ENCODE results near the gene CPOX.

CPOX gene

DNA sequence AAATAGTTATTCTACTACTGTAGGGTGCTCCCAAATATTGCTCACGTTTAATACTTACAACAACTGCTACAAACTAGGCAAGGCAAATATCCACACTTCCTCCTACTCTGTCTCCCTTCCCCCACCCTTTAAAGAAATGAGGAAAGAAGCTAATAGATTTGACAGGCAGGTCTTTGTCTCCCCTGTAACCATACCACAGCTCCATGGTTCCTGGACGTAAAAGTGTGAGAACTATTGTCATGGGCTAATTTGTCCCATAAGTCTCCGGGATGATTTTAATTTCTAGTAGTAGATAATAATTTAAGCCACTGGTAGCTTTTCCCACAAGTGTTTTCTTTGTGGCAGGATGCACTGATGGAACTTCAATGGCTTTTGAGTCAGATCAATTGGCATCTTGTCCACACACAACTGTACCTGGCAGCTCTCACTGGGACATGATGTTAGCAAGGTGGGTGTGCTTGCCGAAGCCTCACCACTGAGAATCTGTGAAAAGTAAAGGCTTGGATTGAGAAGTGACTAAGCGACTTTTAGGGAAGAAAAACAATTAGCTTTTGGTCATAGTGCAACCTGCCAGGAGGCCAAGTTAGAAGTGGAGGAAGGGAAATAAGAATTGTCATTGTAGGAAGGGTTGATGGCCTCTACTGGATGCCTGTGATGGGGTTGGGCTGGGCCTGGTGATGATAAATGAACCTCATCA, 1.4 kb upstream of the CPOX start:
- no peak for DNase-seq

DNA sequence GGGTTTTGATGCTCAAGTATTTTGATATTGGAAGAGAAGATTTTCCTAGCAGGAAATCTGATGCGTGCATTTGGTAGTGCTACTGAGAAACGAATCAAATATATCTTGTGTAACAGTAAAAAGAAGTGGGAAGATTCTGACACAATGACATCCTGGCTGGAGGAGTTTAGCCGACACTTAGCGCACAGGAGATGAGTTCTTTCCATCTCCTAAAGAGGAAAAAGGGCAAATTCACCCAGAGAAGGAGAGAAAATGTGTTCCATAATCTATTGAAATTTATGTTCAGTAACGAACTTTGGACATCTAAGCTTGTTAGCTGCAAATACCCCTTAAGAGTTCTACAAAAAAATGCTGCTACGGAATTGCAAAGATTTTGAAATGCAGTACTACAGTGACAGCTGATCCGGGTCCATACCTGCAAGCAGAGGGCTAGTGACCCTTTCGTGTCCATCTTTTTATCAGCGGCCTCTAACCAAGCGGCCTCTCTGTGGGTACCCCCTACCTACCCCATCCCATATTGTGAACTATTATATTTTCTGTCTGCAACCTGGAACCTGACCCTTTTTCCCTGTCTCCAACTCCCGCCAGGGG, 971 bp downstream of the CPOX start:
- DNase-seq: no peak

DNA sequence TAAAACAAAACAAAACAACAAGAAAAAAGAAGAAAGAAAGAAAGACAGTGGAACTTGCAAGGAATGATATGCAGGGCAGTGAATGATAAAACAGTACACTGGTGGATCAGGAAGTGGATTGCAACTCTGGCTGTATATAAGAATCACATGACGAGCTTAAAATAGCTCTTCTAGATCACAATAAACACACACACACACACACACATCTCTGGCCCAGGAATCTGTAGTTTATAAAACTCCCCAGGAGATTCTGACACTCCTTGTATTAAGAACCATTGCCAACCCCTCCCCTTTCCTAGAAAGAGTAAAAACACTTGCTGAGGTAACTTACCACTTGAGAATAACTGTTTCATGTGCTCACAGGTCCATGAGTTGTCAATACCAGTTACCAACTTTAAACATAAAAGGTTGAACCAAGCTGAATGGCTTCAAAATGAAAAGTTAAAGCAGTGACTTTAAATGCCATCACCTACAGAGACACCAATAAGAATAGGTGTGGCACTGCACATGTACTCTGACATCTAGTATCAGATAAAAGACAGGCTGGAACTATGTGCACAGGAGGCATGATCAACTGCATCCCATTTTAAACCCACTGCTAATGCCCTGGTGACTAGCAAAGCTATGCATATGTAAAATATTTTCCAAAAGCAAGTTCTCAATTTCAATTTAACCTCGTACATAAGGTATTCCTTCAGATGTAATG, 3.9 kb downstream of the CPOX start:
- DNase-seq: no peak

DNA sequence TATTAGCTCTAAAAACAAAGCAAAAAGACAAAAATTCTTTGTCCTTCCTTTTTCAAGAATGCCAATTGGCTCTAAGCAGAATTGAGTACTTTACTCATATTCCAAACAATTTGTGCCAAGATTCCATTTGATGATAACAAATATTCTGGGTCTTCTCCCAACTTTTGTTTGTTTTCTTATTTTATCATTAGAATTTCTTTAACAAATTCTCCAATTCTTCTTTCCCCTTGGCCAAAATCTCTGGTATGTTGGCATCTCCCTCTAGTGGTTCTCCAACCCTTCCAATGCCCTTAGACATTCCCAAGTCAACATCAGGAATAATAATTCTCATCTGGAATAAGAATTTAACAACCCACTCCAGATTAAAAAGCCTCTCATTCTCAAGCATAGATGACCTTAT, 5.3 kb downstream of the CPOX start:
- no peak for DNase-seq

DNA sequence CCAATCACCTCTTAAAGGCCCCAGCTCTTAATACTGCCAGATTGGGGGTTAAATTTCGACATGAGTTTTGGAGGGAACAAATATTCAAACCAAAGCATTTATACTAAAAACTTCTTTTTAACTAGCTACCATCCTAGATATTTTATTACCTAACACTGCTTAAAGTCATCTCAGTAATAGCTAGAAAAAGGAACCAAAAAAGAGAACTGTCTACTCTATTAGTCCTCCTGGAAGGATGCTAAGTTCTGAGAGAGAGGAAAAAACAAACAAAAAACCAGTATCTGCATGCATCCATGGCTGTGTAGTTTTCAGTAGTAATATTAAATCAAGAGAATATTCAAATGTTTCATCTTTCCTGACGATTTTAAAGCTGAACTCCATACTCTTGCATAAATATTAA, 5.8 kb downstream of the CPOX start:
- DNase-seq: no peak

DNA sequence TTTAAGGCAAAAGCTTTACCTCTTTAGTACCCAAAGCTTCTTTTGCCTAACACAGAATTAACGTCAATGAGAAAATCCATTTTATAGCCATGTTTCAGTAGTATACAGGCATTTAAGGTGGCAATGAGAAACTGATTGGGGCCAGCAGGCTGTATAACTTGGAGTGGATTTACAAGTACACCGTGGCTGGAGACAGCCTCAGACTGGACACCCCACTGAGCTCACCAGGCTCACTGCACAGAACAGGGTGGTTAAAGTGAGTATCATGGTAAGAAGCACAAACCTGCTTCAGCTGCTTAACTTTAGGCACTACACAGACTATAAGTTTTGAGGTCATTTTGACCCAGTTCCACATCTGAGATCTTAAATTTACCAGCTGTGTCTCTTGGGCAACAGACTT, 8.9 kb downstream of the CPOX start:
- no peak for DNase-seq

DNA sequence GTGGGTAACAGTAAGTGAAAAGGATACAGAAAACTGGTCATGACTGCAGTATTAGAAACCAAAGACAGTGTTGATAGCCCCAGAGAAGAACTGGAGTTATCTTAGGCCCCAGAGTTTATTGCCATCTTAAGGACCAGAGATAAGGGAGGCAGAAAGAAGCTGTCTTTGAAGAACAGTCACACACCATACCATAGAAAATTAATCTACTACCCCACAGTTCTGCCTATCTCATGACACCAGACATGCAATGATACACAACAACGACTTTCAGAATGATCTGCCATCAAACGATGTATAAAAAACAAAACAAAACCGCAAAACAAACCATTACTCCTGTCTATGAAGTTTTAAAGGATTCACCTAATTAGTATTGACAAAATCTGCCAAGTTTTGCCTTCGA, 9.6 kb downstream of the CPOX start:
- no peak for DNase-seq

DNA sequence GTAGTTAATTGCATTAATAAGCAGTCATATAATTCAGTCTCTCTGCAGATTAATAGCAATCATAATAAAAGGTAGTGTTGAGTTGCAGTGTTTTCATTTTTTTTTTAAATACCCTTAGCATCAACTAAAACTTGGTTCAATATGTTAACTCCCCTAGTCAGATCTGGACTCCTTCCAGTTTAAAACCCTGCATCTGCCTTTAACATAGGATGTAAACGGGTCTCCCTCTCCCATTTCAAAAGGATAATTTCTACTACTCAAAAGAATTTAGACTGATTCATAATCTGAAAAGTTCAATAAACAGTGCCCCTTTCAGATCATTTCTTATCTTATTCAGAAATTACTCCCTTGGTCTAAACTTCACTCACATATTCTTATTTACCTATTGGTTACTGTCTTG, 11.4 kb downstream of the CPOX start:
- no peak for DNase-seq

DNA sequence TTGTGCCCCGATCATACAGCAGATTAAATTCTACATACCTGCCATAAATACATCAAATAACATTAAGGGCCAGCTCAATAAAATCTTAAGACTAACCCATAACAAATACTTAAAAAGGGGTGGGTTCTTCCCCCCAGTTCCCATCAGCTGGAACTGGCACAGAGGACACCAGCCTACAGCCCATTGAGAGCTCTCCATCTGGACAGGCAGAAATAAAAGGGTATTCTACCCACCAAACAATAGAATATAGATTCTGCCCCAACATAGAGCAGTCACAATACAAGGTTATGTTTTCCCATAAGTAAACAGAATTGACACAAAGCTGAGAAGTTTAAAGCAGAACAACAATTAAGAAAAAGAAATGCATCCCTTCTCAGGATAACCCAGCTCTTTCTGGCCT, 11.9 kb downstream of the CPOX start:
- DNase-seq: no peak

DNA sequence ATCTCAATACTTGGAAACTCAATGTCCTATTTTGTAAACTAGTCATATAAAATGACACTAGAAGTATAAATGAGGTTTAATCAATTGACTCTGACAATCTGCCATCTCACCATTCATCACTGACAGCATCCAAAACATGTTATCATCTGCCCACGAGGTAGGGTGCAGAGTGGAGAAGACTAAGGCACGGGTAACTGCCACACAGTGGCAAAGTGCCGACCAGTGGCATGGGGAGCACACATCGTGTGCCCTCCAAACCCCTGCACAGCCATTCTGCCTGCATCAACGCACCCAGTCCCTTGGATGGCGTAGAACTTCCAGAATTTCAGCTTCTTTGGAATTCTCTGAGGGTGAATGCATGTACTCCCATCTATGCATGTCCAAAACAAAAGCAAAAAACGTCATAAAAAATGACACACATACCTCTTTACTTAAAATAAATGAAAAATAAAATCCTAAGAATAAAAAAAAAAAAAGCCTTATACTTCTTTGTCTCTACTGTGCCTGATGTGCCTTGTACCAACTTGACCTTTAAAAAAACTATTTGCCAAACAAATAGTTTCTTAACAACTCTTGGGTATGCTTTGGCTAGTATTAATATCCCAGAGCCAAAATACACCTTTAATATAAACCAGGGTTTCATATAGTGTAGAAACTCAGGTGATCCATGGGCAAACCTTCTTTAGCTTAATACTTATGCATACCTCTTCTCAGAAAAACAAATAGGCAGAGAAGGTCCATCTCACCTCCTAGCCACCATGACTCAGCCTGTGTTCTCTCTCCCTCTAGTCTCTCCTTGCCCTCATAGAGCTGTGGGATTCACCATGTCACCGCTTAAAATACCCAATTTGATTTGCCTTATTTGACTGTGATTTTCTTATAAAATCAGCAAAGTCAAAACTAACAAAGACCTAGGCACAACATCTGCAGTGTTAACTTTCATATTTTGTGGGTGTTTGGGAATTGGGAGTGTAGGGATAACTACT, 12.7 kb downstream of the CPOX start:
- DNase-seq: no peak

DNA sequence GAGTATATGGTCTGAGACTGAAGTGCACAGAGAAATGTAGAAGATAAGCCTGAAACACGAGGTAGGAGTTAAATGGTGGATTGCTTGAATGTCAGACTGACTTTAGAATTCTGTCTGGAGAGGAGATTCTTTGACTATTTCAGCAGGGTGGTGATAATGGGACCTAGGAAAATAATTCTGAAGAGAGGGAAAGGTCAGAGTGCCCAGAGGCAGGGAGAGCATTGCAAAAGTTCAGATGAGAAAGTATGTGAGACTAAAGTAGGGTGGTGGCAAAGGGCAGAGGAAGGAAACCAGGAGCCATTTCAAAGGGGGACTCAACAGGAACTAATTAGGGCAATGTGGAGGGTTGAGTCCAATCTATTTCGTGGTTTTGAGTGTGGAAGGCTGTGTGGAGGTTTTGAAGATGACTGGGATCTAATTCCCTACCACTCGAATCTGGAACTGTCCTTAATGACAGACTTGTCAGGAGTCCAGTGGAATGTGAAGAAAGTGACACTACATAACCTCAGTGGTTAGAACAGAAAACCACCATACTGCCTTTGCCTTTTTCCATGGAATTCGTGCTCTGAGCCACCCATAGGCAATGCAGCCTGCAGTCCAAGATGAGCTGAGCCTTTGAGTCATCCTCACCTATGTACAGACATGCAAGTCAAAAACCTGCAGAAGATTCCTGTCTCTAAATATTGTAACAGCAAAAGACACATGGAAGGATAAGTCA, 16.1 kb downstream of the CPOX start:
- no peak for DNase-seq

DNA sequence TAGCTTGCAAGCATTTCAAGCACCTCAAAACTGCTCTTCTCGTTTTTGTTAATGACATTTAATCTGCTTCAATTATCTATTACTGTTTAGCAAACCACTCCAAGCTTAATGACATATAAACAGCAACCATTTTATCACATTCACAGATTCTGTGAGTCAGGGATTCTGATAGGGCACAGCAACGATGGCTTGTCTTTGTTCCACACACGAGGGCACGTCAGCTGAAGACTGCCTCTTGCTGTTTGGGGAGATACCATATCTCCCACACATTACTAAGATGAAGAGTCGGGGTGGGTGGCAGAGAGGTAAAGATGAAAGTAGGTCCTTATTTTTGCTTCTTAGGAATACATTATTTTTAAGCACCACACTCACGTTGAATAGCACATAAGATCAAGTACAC, 19.3 kb downstream of the CPOX start:
- no peak for DNase-seq

DNA sequence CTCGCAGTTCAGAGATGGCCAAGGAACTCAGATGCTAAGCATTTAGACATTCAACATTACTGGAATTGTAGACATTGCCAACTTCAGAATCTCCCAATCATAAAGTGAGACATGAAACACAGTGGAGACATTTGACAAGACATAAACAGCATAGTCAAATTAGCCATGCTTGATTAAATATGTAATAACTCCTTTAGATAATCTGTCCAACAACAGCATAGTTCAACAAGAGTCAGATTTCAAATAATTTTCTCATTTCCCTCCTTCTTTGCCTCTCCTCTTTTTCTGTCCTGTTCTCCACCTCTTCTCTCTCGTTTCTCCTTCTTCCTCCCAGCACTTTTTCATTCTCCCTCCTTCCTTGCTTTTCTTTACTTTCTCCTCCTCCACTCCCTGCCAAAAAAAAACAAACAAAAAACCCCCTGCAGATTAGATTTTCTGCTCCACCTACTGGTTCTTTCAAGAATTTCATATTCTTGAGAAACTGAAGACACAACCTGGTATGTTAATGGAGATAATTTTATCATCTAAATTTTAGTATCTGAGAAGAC, 20.2 kb downstream of the CPOX start:
- DNase-seq: no peak

DNA sequence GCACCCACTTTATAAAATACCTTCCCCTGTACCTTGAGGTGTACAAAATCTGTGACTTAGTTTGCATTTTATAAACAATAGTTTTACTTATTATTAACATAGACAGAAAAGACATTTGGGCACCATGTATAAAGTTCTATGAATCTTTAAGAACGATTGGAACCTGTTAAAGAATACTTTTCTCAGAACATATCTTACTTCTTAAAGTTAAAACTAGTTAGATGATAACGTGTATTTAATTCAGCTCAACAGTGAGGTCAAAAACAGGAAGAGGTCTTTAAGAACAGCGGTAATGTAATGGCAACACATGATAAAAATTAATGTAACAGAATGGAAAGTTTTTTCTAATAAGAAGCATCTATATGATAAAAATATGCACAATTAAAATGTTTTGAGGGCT, 25.0 kb downstream of the CPOX start:
- DNase-seq: no peak

DNA sequence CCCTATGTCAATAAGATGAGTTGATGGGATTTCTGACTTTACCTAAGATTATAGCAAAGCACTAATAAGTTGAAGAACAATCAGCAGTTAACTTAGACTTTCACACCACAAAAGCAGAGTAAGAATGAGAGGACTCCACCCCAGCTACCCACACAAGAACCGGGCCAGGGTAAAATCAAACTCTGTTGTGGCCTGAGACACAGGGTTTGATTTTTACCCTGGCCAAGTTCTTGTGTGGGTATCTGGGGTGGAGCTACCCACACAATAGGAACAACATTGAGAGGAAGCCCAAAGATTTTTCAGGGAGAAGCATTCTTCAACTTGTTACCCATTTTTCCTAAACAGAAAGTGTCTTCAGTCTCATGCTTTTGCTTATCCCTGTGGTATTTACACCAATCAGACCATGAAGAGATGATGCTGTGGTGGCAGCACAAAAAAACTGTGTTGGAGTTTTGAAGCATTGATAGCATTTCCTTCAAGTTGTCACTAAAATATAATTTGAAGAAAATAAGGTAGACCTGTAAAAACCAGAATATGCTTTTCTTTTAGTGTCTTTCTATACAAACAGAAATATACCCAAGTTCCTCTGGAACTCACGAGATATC, 25.6 kb downstream of the CPOX start:
- no peak for DNase-seq

DNA sequence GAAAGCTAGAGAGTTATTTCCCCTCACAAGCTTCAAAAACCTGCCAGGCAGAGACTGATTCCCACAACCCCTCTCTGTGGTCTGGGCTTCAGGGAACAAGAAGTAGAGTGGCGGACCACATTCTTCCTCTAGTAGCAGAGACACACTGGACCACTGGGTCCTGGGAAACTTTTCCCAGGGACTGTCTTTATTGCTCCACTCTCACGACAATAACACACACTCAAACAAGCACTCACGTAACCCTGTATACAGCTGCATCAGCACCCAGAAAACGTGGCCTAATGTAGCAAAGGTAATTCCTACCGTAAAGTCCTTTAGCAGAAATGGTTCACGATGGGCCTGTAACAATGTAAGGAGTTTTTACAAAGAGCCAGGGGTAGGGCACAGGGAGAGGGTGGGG, 27.6 kb downstream of the CPOX start:
- no peak for DNase-seq

DNA sequence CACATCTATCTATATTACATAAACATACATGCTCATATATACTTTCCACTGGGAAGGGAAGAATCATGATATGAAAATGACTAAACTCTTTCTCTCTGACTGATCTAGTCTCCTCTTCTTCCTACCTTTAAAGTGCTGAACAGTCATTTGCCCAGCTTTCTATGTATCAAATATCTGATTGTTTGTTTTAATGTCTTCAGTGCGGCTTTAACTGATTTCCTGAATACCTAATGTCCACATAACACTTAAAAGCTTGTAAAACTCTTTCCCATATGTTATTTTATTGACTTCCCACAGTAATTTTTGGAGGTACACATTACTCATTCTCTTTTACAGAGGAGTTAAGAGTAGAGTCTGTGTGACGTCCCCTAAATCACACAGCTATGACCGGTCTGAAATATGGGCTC, 28.2 kb downstream of the CPOX start:
- no peak for DNase-seq

DNA sequence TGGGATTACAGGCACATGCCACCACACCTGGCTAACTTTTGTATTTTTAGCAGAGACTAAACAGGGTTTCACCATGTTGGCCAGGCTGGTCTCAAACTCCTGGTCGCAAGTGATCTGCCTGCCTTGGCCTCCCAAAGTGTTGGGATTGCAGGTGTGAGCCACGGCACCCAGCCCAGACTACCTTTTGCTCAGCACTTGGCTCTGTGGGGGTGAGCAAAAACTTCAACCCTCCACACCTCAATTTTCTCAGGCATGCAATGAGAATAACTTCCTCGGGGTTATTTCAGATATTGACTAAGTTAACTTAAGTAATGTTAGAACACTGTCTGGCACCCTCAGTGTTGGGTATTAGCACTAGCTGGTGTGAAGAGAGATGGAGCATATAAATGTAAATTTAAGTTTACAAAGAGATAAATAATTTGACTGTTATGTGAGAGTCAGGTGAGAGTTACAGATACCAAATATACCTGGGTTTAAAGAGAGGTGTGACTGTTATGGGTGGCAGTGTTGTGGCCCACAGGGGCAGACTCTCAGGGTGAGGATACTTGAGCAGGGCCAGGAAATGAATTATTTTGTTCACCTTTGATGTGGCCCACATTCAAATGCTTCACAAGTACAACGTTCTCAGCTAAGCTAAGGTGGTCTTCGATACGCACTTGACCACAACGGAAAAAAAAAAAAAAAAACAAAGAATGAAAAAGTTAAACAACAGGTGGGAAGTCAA, 29.0 kb downstream of the CPOX start:
- DNase-seq: no peak

DNA sequence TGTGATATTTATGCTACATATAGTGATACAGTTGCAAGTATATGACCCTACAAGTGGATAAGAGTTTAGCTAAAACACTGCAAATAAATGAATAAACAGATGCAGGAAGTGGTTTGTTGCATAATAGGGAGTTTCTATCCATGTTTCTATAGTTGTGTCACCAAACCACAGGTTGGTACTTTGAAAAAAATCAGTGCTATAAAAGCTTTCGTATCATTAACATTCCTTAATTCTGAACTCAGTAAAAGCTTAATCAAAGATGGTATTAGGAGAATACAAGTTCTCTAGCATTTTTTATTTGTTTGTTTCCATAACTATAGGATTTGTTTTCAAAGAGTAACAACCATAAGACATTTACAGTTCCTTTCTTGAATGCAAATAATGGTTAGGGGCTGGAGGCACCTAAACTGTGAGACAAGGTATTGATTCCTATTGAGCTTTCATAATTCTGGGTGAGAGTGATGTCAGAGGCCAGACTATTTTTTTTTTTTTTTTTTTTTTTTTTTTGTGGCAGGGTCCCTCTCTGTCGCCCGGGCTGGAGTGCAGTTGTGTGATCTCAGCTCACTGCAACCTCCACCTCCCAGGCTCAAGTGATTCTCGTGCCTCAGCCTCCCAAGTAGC, 29.6 kb downstream of the CPOX start:
- no peak for DNase-seq

DNA sequence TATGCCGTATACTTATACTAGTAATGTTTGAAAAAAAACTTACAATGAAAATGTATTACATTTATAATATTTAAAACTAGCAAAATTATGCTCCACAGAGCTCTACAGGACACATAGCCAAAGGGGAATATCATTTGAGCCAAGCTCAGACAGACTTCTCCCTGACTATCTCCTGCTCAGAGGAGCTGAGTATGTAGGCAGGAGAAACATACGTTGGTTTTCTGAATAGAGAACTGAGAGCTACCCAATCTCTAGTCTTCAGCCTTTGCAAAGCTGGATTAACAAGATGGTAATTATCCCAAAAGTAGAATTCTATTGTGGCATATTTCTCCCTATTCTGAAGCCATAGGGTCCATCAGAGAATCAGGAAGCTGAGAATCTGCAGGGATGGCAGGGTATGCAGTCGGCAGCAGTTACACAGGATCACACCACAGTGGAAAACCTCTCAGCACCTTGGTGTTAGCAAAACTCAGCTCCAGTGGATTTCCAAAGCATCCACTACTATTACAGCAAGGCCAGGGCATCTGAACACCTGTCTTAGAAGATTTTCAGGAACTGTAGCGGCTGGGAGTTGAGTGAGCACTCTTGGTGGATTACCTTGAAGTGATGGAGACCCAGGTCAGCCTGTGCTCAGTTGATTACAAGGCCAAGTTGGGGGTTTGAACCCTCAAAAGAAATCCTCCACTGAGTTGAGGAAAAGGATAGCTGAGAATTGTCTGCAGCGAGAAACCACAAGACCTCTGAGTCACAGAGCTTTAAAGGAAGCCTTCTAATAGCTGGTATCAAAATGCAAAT, 31.5 kb downstream of the CPOX start:
- no peak for DNase-seq

Data from NCI-H1417 treated with DMSO at 0.1 percent for 48 hours (cell line).